GM10266 (cell line): ENCODE measurements around the gene FCER1A.

ENCODE experiments used
- DNase-seq: peaks from one replicate; pipeline ENCODE4 v3.0.0; 2012; ENCODE audit errors: extremely low spot score
- TF ChIP-seq, protein P1 (sequence below): IDR thresholded peaks from 2 replicates; pipeline ENCODE4 v1.5.1; 2012; ENCODE audit warnings: mild to moderate bottlenecking, low read depth; ENCODE audit not compliant: control insufficient read depth, insufficient read depth; ENCODE audit errors: missing control alignments

FCER1A gene

DNA sequence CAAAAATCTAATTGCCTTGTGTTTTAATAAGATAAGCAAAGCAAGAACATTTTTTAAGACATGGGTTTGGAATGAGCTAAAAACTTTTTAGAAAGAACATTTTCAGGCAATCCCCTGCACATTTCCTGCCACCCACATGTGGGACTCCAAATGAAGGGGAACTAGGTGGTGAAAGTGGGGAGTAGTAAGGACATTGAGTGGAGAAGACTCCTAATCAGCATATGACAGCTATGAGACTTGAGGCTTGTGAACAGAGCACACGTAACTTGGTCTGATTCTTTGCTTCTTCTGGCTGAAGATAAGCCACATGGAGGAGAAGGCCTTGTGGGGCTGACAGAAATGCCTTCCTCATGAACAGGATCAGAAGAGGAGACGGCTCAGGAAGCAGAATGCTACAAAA lies 50.3 kb downstream of the FCER1A start:
- TF ChIP-seq, protein P1, sequence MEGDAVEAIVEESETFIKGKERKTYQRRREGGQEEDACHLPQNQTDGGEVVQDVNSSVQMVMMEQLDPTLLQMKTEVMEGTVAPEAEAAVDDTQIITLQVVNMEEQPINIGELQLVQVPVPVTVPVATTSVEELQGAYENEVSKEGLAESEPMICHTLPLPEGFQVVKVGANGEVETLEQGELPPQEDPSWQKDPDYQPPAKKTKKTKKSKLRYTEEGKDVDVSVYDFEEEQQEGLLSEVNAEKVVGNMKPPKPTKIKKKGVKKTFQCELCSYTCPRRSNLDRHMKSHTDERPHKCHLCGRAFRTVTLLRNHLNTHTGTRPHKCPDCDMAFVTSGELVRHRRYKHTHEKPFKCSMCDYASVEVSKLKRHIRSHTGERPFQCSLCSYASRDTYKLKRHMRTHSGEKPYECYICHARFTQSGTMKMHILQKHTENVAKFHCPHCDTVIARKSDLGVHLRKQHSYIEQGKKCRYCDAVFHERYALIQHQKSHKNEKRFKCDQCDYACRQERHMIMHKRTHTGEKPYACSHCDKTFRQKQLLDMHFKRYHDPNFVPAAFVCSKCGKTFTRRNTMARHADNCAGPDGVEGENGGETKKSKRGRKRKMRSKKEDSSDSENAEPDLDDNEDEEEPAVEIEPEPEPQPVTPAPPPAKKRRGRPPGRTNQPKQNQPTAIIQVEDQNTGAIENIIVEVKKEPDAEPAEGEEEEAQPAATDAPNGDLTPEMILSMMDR = no peak
- no peak for DNase-seq
